Measurements from ENCODE around the gene TMEM38B.

GRCh38 chr9:105667867-105668266 lies 26.5 kb upstream of the TMEM38B start:
- TF ChIP-seq CTCF (IDR thresholded peaks at IDR 0.05; ENCODE audit: extremely low read depth in 1 of 2, insufficient read depth in 1 of 2, low read depth in 1 of 2, low read length in 2 of 2) (no peak), POLR2AphosphoS5 (IDR thresholded peaks at IDR 0.05; ENCODE audit: insufficient read depth, low read depth, low read length) (no peak), EZH2 (IDR thresholded peaks at IDR 0.05; ENCODE audit: borderline replicate concordance, low read depth, low read length, severe bottlenecking) (no peak), POLR2A (IDR thresholded peaks at IDR 0.05; ENCODE audit: low read depth, low read length) (no peak), JUN (IDR thresholded peaks at IDR 0.05; ENCODE audit: borderline replicate concordance, insufficient read depth, insufficient read length, low read depth) (no peak), GATA2 (IDR thresholded peaks at IDR 0.05; ENCODE audit: insufficient read depth, insufficient read length, low read depth, low read length) (no peak), MAX (IDR thresholded peaks at IDR 0.05; ENCODE audit: insufficient read depth, insufficient read length) (no peak), MYC (IDR thresholded peaks at IDR 0.05; ENCODE audit: low read depth, low read length) (no peak), FOS (IDR thresholded peaks at IDR 0.05; ENCODE audit: borderline replicate concordance, insufficient read depth, low read length) (no peak)
